ENCODE results near the gene CCDC32.
"Not testable (repeated sequence)": the region's sequence is repeated elsewhere in the genome, so short reads cannot be mapped to it uniquely, and the experiment has no call there.

CCDC32 gene

DNA sequence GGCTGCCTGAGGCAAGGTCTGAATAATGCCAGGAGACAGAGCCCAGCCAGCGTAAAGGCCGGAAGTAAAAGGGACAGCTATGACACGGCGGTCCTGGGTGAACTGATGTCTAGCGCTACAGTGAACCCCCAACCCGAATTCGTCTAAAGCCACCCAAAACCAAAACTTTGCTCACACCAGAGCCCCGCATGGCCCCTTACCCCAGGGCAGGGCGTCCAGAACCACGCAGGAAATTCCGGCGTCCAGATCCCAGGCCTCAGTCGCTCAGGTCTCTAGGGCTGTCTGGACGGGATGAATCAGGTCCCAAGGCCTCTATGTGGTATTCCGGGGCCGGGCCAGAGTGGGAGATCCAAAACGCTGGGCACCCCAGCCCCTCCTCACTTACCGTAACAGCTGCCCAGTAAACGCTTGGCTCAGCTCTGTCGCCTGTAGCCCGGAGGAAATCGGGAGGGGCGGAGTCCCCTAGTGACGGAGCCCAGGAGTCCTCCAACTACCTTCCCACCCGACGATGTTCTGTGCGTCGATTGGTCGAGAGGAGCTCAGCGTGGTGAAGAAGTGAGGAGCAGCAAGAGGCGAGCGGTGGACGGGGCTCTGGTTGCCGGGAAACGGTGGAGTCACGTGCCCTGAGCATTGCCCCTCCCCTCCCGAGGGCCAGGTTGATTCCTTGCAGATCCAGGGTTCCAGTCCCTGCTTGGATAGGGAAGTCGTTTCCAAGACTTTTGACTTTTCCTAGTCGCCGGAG lies at the start of gene CCDC32:
Gene CCDC32, minus strand, starts transcription at position 452 of the 742 bp plus-strand sequence. CDS start 2,027 bp downstream, outside the sequence.
- peak; percentile 91 for DNase-seq

GRCh38 chr15:40613080-40613479 lies 48.2 kb upstream of the CCDC32 start:
- no peak for DNase-seq

GRCh38 chr15:40603935-40604334 lies 39.1 kb upstream of the CCDC32 start:
- DNase-seq, result no peak

DNA sequence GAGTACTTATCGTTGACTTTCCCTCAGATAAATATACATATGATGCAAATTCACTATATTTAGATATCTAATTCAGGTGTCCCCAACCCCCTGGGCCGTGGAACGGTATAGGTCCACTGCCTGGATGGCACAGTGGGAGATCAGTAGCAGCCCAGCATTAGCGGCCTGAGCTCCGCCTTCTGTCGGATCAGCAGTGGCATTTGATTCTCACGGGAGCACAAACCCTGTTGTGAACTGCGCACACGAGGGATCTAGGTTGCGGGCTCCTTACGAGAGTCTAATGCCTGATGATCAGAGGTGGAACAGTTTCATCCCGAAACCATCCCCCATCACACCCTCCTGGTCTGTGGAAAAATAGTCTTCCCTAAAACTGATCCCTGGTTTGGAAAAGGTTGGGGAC lies 36.1 kb upstream of the CCDC32 start:
- DNase-seq, result no peak

DNA sequence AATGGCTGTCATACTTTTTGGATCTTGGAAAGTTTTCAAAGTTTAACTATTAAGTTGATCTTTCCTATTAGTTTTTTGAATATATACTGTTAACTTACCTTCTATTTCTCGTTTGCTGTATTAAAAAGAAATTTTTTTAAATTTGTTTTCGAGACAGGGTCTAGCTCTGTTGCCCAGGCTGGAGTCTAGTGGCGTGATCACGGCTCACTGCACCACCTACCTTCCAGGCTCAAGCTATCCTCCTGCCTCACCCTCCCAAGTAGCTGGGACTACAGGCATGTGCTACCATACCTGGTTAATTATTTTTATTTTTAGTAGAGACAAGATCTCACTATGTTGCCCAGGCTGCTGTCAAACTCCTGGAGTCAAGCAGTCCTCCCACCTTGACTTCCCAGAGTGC lies 33.8 kb upstream of the CCDC32 start:
- no peak for DNase-seq

- no peak for DNase-seq
Observed at GRCh38 chr15:40598126-40598525, 33.3 kb upstream of the CCDC32 start.

DNA sequence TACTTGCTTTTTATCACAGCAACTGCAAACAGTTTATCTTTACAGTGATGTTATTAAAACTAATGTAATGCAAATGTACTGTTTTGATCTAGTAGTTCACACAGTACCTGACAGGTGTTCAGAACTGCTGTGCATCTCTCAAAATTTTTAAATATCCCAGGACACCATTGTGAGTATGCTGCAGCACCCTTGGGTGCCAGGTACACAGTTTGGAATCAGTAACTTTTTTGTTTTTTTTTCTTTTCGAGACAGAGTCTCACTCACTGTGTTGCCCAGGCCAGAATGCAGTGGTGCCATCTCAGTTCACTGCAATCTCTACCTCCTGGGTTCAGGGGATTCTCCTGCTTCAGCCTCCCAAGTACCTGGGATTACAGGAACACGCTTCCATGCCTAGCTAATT lies 32.2 kb upstream of the CCDC32 start:
- DNase-seq, result no peak

DNA sequence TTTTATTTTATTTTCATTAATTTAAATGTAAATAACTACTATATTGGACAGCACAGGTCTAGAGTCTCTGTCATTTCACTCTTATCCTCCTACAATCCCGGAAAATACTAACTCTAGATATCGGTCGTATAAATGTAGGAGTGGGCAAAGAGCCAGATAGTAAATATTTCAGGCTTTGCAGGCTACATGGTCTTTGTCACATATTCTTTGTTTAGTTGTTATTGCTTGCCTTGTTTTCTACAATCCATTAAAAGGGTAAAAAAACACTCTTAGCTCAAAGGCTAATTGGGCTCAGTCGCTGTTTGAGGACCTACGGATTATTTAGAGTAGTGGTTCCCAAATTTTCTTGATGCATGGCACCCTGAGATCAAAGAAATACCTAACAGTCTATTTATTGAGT lies 30.9 kb upstream of the CCDC32 start:
- DNase-seq, result no peak

DNA sequence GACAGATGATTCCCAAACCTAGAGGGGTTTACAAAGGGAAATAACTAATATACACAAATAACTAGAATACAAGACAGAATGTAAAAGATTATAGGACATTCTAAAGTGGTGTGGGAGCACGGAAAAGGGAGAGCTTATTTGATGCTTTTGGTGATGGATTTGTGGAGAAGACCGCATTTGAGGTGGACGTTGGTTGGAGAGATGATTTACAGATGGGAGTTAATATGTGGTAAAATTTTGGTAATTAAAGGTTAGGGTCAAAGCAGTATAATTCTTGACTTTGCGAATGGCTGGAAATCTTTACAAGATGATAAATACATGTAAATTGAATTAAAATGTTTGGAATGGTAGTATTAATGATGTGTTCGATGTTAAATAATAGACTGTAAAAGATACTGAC lies 30.4 kb upstream of the CCDC32 start:
- DNase-seq, result no peak

GRCh38 chr15:40594429-40594836 lies 29.6 kb upstream of the CCDC32 start:
- no peak for DNase-seq

DNA sequence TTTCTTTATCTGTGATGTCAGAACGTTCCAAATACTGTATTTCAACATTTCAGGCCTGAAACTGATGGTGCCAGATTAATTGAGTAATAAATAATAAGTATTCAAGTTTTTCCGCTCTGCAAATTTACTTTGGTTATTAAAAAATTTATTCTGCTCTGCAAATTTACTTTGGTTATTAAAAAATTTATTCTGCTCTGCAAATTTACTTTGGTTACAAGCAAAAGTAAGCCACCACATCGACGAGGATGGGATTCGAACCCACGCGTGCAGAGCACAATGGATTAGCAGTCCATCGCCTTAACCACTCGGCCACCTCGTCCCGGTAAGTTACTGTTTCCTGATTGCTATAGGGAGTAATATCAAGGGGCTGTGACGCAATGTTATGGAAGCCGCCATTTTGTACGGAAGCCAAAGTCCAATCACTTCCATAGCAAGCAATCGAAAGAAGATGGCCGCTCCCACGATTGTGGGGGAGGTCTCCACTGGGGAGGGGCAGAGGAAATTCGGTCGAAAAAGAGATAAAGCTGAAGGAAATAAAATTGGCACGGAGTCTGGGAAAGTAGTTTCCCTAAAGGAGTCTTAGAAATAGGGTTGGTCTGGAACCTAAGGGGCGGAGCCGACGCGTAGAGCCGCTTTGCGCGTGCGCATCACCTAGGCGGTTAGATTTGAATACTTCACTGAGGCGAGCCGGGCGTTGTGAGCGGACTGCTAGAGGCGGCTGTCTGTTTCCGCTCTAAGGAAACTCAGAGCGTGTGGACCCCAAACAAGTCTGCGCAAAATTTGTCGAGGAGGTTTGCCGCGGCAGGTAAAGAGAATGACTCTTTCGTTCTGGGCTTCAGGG lies 29.0 kb upstream of the CCDC32 start, which contains the start of gene KNL1:
Gene KNL1, plus strand, starts transcription at position 662 of the 841 bp plus-strand sequence. CDS start 8,683 bp downstream, outside the sequence.
- peak; percentile 75 for DNase-seq

DNA sequence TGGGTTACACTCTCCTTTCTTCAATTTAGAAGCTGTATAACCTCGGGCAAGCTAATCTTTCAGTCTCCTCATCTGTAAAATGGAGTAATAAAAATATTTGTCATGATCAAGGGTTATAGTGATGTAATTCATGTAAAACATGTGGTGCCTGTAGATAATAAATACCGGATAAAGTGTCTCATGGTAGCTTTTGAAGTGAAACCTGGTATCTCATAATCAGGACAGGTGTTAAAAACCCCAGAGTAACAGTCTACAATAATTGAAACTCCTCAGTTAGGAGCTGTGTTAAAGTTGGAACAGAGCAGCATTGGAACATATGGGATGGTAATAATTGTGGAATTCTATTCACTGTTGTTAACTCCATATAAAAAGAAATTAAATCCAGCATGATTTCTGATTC lies 28.3 kb upstream of the CCDC32 start:
- DNase-seq, result no peak

- DNase-seq, result no peak
Observed at GRCh38 chr15:40591389-40591788, 26.5 kb upstream of the CCDC32 start.

GRCh38 chr15:40590667-40591050 lies 25.8 kb upstream of the CCDC32 start:
- no peak for DNase-seq

- no peak for DNase-seq
Observed at GRCh38 chr15:40584191-40584590, 19.3 kb upstream of the CCDC32 start.

DNA sequence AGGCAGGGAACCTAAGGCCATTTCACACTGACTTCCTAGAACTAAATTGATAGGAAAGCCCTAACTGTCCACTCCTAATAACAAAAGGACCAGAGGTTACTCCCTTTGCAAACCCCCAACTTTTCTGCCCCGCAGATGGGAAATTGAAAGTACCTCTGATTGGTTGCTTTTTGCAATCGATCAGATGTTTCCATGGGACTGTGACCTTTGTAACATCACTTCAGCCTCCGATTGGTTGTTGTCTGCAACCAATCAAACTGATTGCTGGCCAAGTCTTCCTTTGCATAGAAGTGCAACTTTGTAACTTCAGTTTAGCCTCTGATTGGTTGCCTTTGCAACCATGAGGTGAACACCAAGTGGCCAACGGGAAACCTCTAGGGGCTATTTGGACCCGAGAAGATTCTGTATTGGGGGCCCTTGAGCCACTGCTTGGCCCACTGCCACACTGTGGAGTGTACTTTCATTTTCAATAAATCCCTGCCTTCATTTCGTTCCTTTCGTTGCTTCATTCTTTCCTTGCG lies 17.9 kb upstream of the CCDC32 start:
- DNase-seq, result no peak

DNA sequence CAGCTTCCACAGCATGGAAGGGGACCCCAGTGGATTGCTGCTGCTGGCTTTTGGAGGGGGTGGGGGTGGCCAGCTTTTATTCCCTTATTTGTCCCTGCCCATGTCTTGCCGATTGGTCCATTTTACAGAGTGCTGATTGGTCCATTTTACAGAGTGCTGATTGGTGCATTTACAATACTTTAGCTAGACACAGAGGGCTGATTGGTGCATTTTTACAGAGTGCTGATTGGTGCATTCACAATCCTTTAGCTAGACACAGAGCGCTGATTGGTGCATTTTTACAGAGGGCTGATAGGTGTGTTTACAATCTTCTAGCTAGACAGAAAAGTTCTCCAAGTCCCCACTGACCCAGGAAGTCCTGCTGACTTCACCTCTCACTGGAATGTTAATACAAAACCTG lies 17.0 kb upstream of the CCDC32 start:
- DNase-seq, result not testable (repeated sequence)

DNA sequence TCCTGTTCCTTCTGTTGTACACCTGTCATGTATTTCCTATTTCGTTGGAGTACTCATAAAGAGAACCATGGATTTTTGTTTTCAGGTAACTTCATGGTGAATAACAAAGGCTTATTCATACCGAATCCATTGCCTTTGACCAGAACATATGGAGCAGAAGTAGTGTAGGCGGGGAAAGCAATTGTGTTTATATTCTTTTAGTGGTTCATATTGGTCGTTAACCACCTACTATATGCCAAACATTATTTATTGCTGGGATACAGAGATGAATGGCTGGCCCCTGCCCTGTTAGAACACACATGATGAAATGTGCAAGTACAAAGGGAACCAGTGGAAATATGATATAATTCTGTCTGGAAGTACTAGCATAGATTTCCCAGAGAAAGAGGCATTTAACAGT lies 14.1 kb upstream of the CCDC32 start:
- DNase-seq, result no peak

DNA sequence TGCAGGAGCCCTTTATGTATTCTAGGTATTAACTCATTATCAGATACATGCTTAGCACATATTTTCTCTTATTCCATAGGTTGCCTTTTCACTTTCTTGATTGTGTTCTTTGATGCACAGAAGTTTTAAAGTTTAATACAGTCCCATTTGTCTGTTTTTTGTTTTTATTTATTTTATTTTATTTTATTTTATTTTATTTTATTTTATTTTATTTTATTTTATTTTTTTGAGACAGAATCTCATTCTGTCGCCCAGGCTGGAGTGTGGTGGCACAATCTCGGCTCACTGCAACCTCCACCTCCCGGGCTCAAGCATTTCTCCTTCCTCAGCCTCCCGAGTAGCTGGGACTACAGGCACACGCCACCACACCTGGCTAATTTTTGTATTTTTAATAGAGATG lies 12.1 kb upstream of the CCDC32 start:
- DNase-seq, result not testable (repeated sequence)

DNA sequence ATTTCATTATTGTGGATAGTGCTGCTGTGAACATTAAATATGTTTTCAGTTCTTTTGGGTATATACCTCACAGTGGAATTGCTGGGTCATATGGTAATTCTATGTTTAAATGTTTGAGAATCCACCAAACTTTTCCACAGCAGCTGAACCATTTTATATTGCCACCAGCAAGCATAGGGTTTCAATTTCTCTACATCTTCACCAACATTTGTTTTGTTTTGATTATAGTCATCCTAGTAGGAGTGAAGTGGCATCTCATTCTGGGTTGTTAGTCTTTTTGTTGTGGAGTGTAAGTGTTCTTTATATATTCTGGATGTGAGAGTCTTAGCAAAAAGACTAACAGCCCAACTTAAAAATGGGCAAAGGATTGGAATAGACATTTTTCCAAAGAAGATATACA lies 10.3 kb upstream of the CCDC32 start:
- DNase-seq, result no peak

DNA sequence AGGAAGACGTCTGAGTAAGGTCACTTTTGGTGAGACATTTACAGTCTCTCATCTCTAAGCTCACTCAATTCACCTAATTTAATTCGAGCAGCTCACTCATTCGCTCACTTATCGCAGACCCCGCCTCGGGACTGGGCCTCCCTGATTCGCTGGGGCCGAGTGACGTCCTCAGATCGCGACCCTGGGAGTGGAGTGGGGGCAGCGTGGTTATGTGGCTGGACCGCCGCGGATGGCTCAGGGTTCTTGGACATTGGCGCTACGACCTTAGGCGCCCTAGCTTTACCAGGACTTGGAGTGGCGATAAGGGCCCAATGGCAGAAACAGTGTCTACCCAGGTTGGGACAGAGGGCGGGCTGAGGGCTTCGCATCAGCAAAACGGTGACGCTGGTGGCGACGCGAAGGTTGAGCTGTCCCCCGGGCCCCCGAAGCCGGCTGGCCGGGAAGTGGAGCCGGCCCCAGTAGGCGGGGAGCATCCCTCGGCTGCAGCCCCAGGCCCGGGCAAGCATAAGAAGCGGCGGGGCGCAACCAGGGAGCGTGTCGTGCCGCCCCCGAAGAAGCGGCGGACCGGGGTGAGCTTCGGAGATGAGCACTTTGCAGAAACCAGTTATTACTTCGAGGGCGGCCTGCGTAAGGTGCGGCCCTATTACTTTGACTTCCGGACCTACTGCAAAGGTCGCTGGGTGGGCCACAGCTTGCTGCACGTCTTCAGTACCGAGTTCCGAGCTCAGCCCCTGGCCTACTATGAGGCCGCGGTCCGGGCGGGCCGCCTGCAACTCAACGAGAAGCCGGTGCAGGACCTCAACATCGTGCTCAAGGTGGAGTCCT lies 4.5 kb upstream of the CCDC32 start, which contains the start of gene RPUSD2:
Gene RPUSD2, plus strand, starts transcription at position 171 of the 825 bp plus-strand sequence. Its CDS starts 39 bp downstream, at position 210.
- peak; percentile 59 for DNase-seq

DNA sequence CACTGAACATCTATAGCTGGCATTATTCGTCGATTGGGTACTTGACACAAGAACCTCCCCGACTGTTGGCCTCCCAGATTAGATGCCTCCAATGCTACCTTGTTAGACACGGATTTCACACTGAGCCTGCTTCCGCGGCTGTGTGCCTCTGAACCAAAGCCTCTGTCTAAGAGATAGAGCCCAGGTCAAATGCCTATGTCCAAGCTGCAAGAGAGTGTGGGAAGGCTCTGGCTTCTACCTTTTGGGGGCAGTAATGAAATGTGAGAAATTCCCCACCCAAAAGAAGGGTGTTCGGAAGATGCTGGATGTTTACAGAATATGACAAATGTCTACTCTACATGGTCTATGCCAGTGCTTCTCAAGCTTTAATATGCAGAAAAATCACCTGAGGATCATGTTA lies 2.3 kb upstream of the CCDC32 start:
- DNase-seq, result no peak

Data from DMS79 (cell line).